Measurements from ENCODE around the gene FNIP2. TPM values are rescaled to one million over a fixed set of nuclear protein-coding genes. Genes with fewer than 3 reads are reported as not detected.
"Not testable (repeated sequence)": the region's sequence is repeated elsewhere in the genome, so short reads cannot be mapped to it uniquely, and the experiment has no call there.

The FNIP2 gene
- total RNA-seq, 2 donors from 2014 or later = 7.7 to 11.5 TPM

GRCh38 chr4:158894826-158895225 is 126.0 kb downstream of the FNIP2 start:
- no peaks in the 10 kb centered on the region for H3K9me3 ChIP-seq (ENCODE audit: control insufficient read depth, low read length, poor library complexity, severe bottlenecking)
- Mint-ChIP-seq H3K4me3 (no peak overlapping the region), H3K27me3 (no peaks in the 10 kb centered on the region), H3K36me3 (ENCODE audit: low read depth) (peaks cover 7% of the 10 kb centered on the region), H3K4me1 (no peaks in the 10 kb centered on the region), H3K27ac (no peak overlapping the region)
- ATAC-seq = no peak
- DNase-seq = no peak

- Mint-ChIP-seq H3K4me1 (no peaks in the 10 kb centered on the region), H3K27me3 (no peaks in the 10 kb centered on the region), H3K4me3 (no peak overlapping the region), H3K36me3 (ENCODE audit: low read depth) (peaks cover 14% of the 10 kb centered on the region), H3K27ac (peak overlapping the region; percentile 5)
- DNase-seq = no peak
- no peak for ATAC-seq
- no peaks in the 10 kb centered on the region for H3K9me3 ChIP-seq (ENCODE audit: control insufficient read depth, low read length, poor library complexity, severe bottlenecking)
Observed at GRCh38 chr4:158895797-158896576, 127.2 kb downstream of the FNIP2 start.

GRCh38 chr4:158896577-158897238 is 127.9 kb downstream of the FNIP2 start:
- H3K27me3 Mint-ChIP-seq; H3K27ac Mint-ChIP-seq; ATAC-seq; DNase-seq; H3K4me3 Mint-ChIP-seq; H3K9me3 ChIP-seq (ENCODE audit: control insufficient read depth, low read length, poor library complexity, severe bottlenecking); H3K4me1 Mint-ChIP-seq: not testable (repeated sequence)
- peaks cover 16% of the 10 kb centered on the region for H3K36me3 Mint-ChIP-seq (ENCODE audit: low read depth)

- H3K9me3 ChIP-seq (ENCODE audit: control insufficient read depth, low read length, poor library complexity, severe bottlenecking); H3K4me3 Mint-ChIP-seq; H3K27ac Mint-ChIP-seq; H3K27me3 Mint-ChIP-seq; H3K4me1 Mint-ChIP-seq; DNase-seq; ATAC-seq: not testable (repeated sequence)
- peaks cover 18% of the 10 kb centered on the region for H3K36me3 Mint-ChIP-seq (ENCODE audit: low read depth)
Observed at GRCh38 chr4:158900408-158900807, 131.6 kb downstream of the FNIP2 start.

GRCh38 chr4:158902280-158903078 is 133.7 kb downstream of the FNIP2 start:
- not testable (repeated sequence) for H3K27ac Mint-ChIP-seq; H3K4me3 Mint-ChIP-seq; H3K9me3 ChIP-seq (ENCODE audit: control insufficient read depth, low read length, poor library complexity, severe bottlenecking); H3K27me3 Mint-ChIP-seq; H3K4me1 Mint-ChIP-seq
- DNase-seq = peak in 1 of 3 donors; percentile 8
- H3K36me3 Mint-ChIP-seq (ENCODE audit: low read depth) = peaks cover 21% of the 10 kb centered on the region
- ATAC-seq = peak; percentile 81

GRCh38 chr4:158903079-158903456 is 134.2 kb downstream of the FNIP2 start:
- DNase-seq (no peak), ATAC-seq (no peak)
- no peak overlapping the region for H3K4me3 Mint-ChIP-seq
- H3K27ac Mint-ChIP-seq = no peak overlapping the region
- no peaks in the 10 kb centered on the region for H3K27me3 Mint-ChIP-seq
- H3K4me1 Mint-ChIP-seq = peaks cover 6% of the 10 kb centered on the region
- H3K9me3 ChIP-seq (ENCODE audit: control insufficient read depth, low read length, poor library complexity, severe bottlenecking) = no peaks in the 10 kb centered on the region
- H3K36me3 Mint-ChIP-seq (ENCODE audit: low read depth) = peaks cover 21% of the 10 kb centered on the region

- H3K4me1 Mint-ChIP-seq = peaks cover 6% of the 10 kb centered on the region
- H3K4me3 Mint-ChIP-seq = no peak overlapping the region
- no peak for ATAC-seq
- no peaks in the 10 kb centered on the region for H3K27me3 Mint-ChIP-seq
- H3K27ac Mint-ChIP-seq = no peak overlapping the region
- H3K9me3 ChIP-seq (ENCODE audit: control insufficient read depth, low read length, poor library complexity, severe bottlenecking) = no peaks in the 10 kb centered on the region
- peaks cover 21% of the 10 kb centered on the region for H3K36me3 Mint-ChIP-seq (ENCODE audit: low read depth)
- no peak for DNase-seq
Observed at GRCh38 chr4:158903472-158904043, 134.7 kb downstream of the FNIP2 start.

GRCh38 chr4:158904815-158905214 is 136.0 kb downstream of the FNIP2 start:
- H3K27ac Mint-ChIP-seq = no peak overlapping the region
- peaks cover 15% of the 10 kb centered on the region for H3K36me3 Mint-ChIP-seq (ENCODE audit: low read depth)
- H3K4me1 Mint-ChIP-seq = peaks cover 6% of the 10 kb centered on the region
- ATAC-seq (no peak), DNase-seq (no peak)
- H3K4me3 Mint-ChIP-seq = no peak overlapping the region
- H3K9me3 ChIP-seq (ENCODE audit: control insufficient read depth, low read length, poor library complexity, severe bottlenecking) = no peaks in the 10 kb centered on the region
- no peaks in the 10 kb centered on the region for H3K27me3 Mint-ChIP-seq

GRCh38 chr4:158906073-158906472 is 137.2 kb downstream of the FNIP2 start:
- no peak for DNase-seq
- H3K4me3 Mint-ChIP-seq = no peak overlapping the region
- H3K36me3 Mint-ChIP-seq (ENCODE audit: low read depth) = peaks cover 7% of the 10 kb centered on the region
- H3K27me3 Mint-ChIP-seq = no peaks in the 10 kb centered on the region
- no peaks in the 10 kb centered on the region for H3K9me3 ChIP-seq (ENCODE audit: control insufficient read depth, low read length, poor library complexity, severe bottlenecking)
- ATAC-seq = peak; percentile 74
- H3K27ac Mint-ChIP-seq = peak overlapping the region; percentile 51
- peaks cover 6% of the 10 kb centered on the region for H3K4me1 Mint-ChIP-seq

GRCh38 chr4:158912390-158912789 is 143.6 kb downstream of the FNIP2 start:
- Mint-ChIP-seq H3K27me3 (no peaks in the 10 kb centered on the region), H3K27ac (no peak overlapping the region), H3K36me3 (ENCODE audit: low read depth) (no peaks in the 10 kb centered on the region), H3K4me3 (no peak overlapping the region), H3K4me1 (peaks cover 2% of the 10 kb centered on the region)
- no peak for DNase-seq
- no peak for ATAC-seq
- no peaks in the 10 kb centered on the region for H3K9me3 ChIP-seq (ENCODE audit: control insufficient read depth, low read length, poor library complexity, severe bottlenecking)

GRCh38 chr4:158912806-158913205 is 144.0 kb downstream of the FNIP2 start:
- ATAC-seq = no peak
- Mint-ChIP-seq H3K27ac (no peak overlapping the region), H3K27me3 (no peaks in the 10 kb centered on the region)

GRCh38 chr4:158913766-158914165 is 144.9 kb downstream of the FNIP2 start:
- H3K27me3 Mint-ChIP-seq = no peaks in the 10 kb centered on the region
- H3K4me3 Mint-ChIP-seq = no peak overlapping the region
- ATAC-seq (no peak), DNase-seq (no peak)
- no peaks in the 10 kb centered on the region for H3K36me3 Mint-ChIP-seq (ENCODE audit: low read depth)
- no peak overlapping the region for H3K27ac Mint-ChIP-seq
- H3K9me3 ChIP-seq (ENCODE audit: control insufficient read depth, low read length, poor library complexity, severe bottlenecking) = no peaks in the 10 kb centered on the region
- H3K4me1 Mint-ChIP-seq = peaks cover 2% of the 10 kb centered on the region

More at GRCh38 chr4:158912806-158913205, 144.0 kb downstream of the FNIP2 start:
- no peak for DNase-seq
- Mint-ChIP-seq H3K36me3 (ENCODE audit: low read depth) (no peaks in the 10 kb centered on the region), H3K4me1 (peaks cover 2% of the 10 kb centered on the region), H3K4me3 (no peak overlapping the region)
- H3K9me3 ChIP-seq (ENCODE audit: control insufficient read depth, low read length, poor library complexity, severe bottlenecking) = no peaks in the 10 kb centered on the region

GRCh38 chr4:158914218-158914617 is 145.4 kb downstream of the FNIP2 start:
- Mint-ChIP-seq H3K4me1 (peaks cover 2% of the 10 kb centered on the region), H3K4me3 (no peak overlapping the region), H3K27ac (no peak overlapping the region), H3K27me3 (no peaks in the 10 kb centered on the region), H3K36me3 (ENCODE audit: low read depth) (no peaks in the 10 kb centered on the region)
- no peaks in the 10 kb centered on the region for H3K9me3 ChIP-seq (ENCODE audit: control insufficient read depth, low read length, poor library complexity, severe bottlenecking)
- ATAC-seq (no peak), DNase-seq (no peak)
